ENCODE results near the gene HS3ST6. TPM values are rescaled to one million over a fixed set of nuclear protein-coding genes. Genes with fewer than 3 reads are reported as not detected.

The HS3ST6 gene
- total RNA-seq, 4 donors from 2014 or later, result 0.54 TPM; not detected in 3

GRCh38 chr16:1909561-1910231, 8.5 kb downstream of the HS3ST6 start:
- H3K27me3 ChIP-seq, result no peaks in the 10 kb centered on the region
- no peak overlapping the region for H3K4me3 ChIP-seq (replicated peaks in 1 of 3)
- H3K4me1 ChIP-seq, result peaks cover 0 to 15% of the 10 kb centered on the region in 2 donors
- H3K9me3 ChIP-seq, result no peaks in the 10 kb centered on the region
- TF ChIP-seq POLR2A (IDR thresholded peaks at IDR 0.05), result no peak
- no peak for TF ChIP-seq CTCF (IDR thresholded peaks at IDR 0.05)
- no peak for DNase-seq
- intact Hi-C loops (cut with DNase I), result no loop called here
- 70 to 87% methylated on average over 4 to 14 of the region's 18 CpGs for WGBS, 2 donors
- H3K36me3 ChIP-seq, result no peaks in the 10 kb centered on the region
- H3K27ac ChIP-seq, result no peak overlapping the region

GRCh38 chr16:1908983-1909382, 9.2 kb downstream of the HS3ST6 start:
- 77 to 78% methylated on average over 5 to 8 of the region's 9 CpGs for WGBS, 2 donors
- no peak for DNase-seq
- TF ChIP-seq POLR2A (IDR thresholded peaks at IDR 0.05) (no peak), CTCF (IDR thresholded peaks at IDR 0.05) (no peak)
- Histone ChIP-seq H3K9me3 (no peaks in the 10 kb centered on the region), H3K36me3 (no peaks in the 10 kb centered on the region), H3K4me3 (replicated peaks in 1 of 3) (no peak overlapping the region), H3K4me1 (peaks cover 0 to 18% of the 10 kb centered on the region in 2 donors), H3K27ac (no peak overlapping the region), H3K27me3 (no peaks in the 10 kb centered on the region)
- intact Hi-C loops (cut with DNase I), result no loop called here

GRCh38 chr16:1908184-1908583, 10.0 kb downstream of the HS3ST6 start:
- H3K27me3 ChIP-seq, result no peaks in the 10 kb centered on the region
- intact Hi-C loops (cut with DNase I), result no loop called here
- WGBS, 2 donors, result 71 to 92% methylated on average over 2 to 9 of the region's 17 CpGs

GRCh38 chr16:1907226-1907860, 10.9 kb downstream of the HS3ST6 start:
- no peak overlapping the region for H3K27ac ChIP-seq
- DNase-seq, result no peak
- 84 to 100% methylated on average over 1 to 6 of the region's 17 CpGs for WGBS, 2 donors
- intact Hi-C loops (cut with DNase I), result no loop called here
- H3K9me3 ChIP-seq, result no peaks in the 10 kb centered on the region
- TF ChIP-seq POLR2A (IDR thresholded peaks at IDR 0.05) (no peak), CTCF (IDR thresholded peaks at IDR 0.05) (no peak)
- no peaks in the 10 kb centered on the region for H3K27me3 ChIP-seq
- H3K4me3 ChIP-seq (replicated peaks in 1 of 3), result no peak overlapping the region
- peaks cover 0 to 9% of the 10 kb centered on the region in 2 donors for H3K4me1 ChIP-seq
- H3K36me3 ChIP-seq, result no peaks in the 10 kb centered on the region

More at GRCh38 chr16:1908184-1908583, 10.0 kb downstream of the HS3ST6 start:
- no peak for TF ChIP-seq CTCF (IDR thresholded peaks at IDR 0.05)
- no peak for TF ChIP-seq POLR2A (IDR thresholded peaks at IDR 0.05)
- Histone ChIP-seq H3K9me3 (no peaks in the 10 kb centered on the region), H3K27ac (no peak overlapping the region), H3K36me3 (no peaks in the 10 kb centered on the region), H3K4me3 (replicated peaks in 1 of 3) (no peak overlapping the region), H3K4me1 (peaks cover 0 to 11% of the 10 kb centered on the region in 2 donors)
- no peak for DNase-seq

- WGBS, 2 donors, result 78 to 81% methylated on average over 5 of the region's 5 CpGs
- Histone ChIP-seq H3K27ac (no peak overlapping the region), H3K4me3 (replicated peaks in 1 of 3) (no peak overlapping the region), H3K36me3 (no peaks in the 10 kb centered on the region), H3K27me3 (no peaks in the 10 kb centered on the region), H3K9me3 (no peaks in the 10 kb centered on the region), H3K4me1 (peaks cover 0 to 9% of the 10 kb centered on the region in 2 donors)
- DNase-seq, result no peak
- intact Hi-C loops (cut with DNase I), result no loop called here
- TF ChIP-seq POLR2A (IDR thresholded peaks at IDR 0.05) (no peak), CTCF (IDR thresholded peaks at IDR 0.05) (no peak)
Measured at GRCh38 chr16:1906846-1907165, 11.4 kb downstream of the HS3ST6 start.

All from thyroid gland (tissue), 4 donors.